ENCODE measurements around the gene UBE2H. TPM values are rescaled to one million over a fixed set of nuclear protein-coding genes. Genes with fewer than 3 reads are reported as not detected.
A peak's percentile ranks its signal among the peaks of the same experiment; 100 is the strongest.

The UBE2H gene
- total RNA-seq, 2 donors from 2014 or later = 92.6 to 93.4 TPM

DNA sequence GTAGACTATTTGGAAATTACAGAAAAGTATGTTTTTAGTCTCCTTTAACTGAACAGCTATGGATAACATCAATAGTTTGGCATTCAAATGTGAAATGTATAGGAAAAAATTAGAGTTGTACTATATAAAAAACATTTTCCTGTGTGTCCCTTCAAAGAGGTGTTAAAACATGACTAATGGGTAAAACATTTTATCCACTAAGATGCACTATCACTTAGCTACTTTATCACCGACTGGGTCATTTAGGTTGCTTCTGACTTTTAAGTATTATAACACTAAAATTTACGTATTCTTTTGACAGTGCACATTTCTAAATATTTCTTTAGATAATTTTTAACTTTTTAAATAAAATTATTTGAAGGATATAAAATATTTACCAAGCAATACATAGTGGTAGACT is 77.6 kb downstream of the UBE2H start:
- no peaks in the 10 kb centered on the region for H3K27me3 ChIP-seq
- intact Hi-C loops (cut with DNase I) = no loop called here
- no peak overlapping the region for H3K4me3 ChIP-seq
- TF ChIP-seq CTCF (IDR thresholded peaks at IDR 0.05) (no peak), POLR2A (IDR thresholded peaks at IDR 0.05) (no peak)
- WGBS, 2 donors = 35 to 37% methylated on average over 2 of the region's 2 CpGs
- no peaks in the 10 kb centered on the region for H3K36me3 ChIP-seq (replicated peaks in 1 of 2; ENCODE audit: insufficient read depth in 1 of 2, low read depth in 2 of 2)
- peaks cover 49% of the 10 kb centered on the region for H3K4me1 ChIP-seq
- no peaks in the 10 kb centered on the region for H3K9me3 ChIP-seq
- no peak for ATAC-seq
- H3K27ac ChIP-seq = peak overlapping the region in 1 of 4 donors; percentile 77
- DNase-seq = no peak

- Histone ChIP-seq H3K4me3 (no peak overlapping the region), H3K36me3 (replicated peaks in 1 of 2; ENCODE audit: insufficient read depth in 1 of 2, low read depth in 2 of 2) (no peaks in the 10 kb centered on the region), H3K9me3 (no peaks in the 10 kb centered on the region), H3K27ac (peak overlapping the region in 1 of 4 donors; percentile 77), H3K27me3 (no peaks in the 10 kb centered on the region), H3K4me1 (peaks cover 47% of the 10 kb centered on the region)
- 76 to 79% methylated on average over 4 of the region's 4 CpGs for WGBS, 2 donors
- no peak for ATAC-seq
- TF ChIP-seq POLR2A (IDR thresholded peaks at IDR 0.05) = no peak
- no peak for TF ChIP-seq CTCF (IDR thresholded peaks at IDR 0.05)
- no peak for DNase-seq
- intact Hi-C loops (cut with DNase I) = no loop called here
Measured at GRCh38 chr7:129874722-129875121, 78.0 kb downstream of the UBE2H start.

DNA sequence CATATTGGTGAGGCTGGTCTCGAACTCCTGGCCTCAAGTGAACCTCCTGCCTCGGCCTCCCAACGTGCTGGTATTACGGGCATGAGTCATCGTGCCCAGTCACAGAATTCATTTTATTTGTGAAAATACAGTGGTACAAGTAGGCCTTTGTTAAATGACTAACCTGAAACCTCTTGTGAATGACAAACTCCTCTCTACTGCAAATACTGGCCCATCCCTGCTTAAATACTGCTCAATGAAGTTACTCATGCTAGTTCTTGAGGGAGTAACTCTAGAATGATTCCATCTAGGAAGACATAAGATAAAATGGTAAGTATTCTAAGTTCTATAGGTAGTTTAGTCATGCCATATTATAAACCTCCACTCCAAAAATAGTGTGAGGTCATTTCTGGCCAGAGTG is 80.7 kb downstream of the UBE2H start:
- 82 to 95% methylated on average over 5 of the region's 5 CpGs for WGBS, 2 donors
- TF ChIP-seq POLR2A (IDR thresholded peaks at IDR 0.05) (no peak), CTCF (IDR thresholded peaks at IDR 0.05) (no peak)
- Histone ChIP-seq H3K4me3 (no peak overlapping the region), H3K36me3 (replicated peaks in 1 of 2; ENCODE audit: insufficient read depth in 1 of 2, low read depth in 2 of 2) (no peaks in the 10 kb centered on the region), H3K4me1 (peaks cover 33% of the 10 kb centered on the region), H3K27me3 (no peaks in the 10 kb centered on the region), H3K27ac (peak overlapping the region in 1 of 4 donors; percentile 59), H3K9me3 (no peaks in the 10 kb centered on the region)
- ATAC-seq (no peak), DNase-seq (no peak)
- intact Hi-C loops (cut with DNase I) = no loop called here

DNA sequence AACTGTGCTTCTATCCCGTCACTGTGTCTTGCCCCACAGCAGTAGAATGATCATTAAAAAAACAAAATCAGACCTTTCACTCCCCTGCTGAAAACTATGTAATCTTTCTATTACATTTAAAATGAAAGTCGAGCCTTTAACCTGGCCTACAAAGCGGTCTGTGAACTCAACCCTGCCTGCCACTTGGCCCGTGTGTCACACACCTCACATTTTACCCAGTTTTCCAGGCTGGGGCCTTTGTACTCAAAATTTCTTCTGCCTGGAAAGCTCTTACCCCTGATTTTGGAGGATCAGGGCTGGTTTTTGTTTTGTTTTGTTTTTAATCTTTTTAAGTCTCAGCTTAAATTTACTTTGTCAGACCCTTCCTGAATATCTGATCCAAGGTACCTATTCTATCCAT is 82.1 kb downstream of the UBE2H start:
- no peaks in the 10 kb centered on the region for H3K9me3 ChIP-seq
- intact Hi-C loops (cut with DNase I) = no loop called here

More for the DNA sequence above, 82.1 kb downstream of the UBE2H start:
- no peaks in the 10 kb centered on the region for H3K36me3 ChIP-seq (replicated peaks in 1 of 2; ENCODE audit: insufficient read depth in 1 of 2, low read depth in 2 of 2)
- ATAC-seq (no peak), DNase-seq (no peak)
- no peaks in the 10 kb centered on the region for H3K27me3 ChIP-seq
- H3K27ac ChIP-seq = peak overlapping the region in 1 of 4 donors; percentile 59
- no peak for TF ChIP-seq POLR2A (IDR thresholded peaks at IDR 0.05)
- no peak for TF ChIP-seq CTCF (IDR thresholded peaks at IDR 0.05)
- 75 to 87% methylated on average over 4 of the region's 4 CpGs for WGBS, 2 donors
- H3K4me3 ChIP-seq = no peak overlapping the region
- peaks cover 33% of the 10 kb centered on the region for H3K4me1 ChIP-seq

Measured in body of pancreas (tissue), 4 donors.